H9 (cell line): Measurements from ENCODE around the gene CABLES1. TPM values are rescaled to one million over a fixed set of nuclear protein-coding genes. Genes with fewer than 3 reads are reported as not detected.

Experiments
- DNase-seq: peaks from one replicate; pipeline ENCODE4 v3.0.0-alpha.2; 2017
- H2AFZ ChIP-seq: one replicate; pipeline ENCODE4 v1.6.1; 2013; ENCODE audit warnings: mild to moderate bottlenecking, low read length, control low read depth, moderate library complexity
- H2AK5ac ChIP-seq: 2 replicates; pipeline ENCODE4 v1.6.1; 2013; ENCODE audit warnings: low read length, control low read depth, mixed read lengths; ENCODE audit not compliant: insufficient read length
- H2BK120ac ChIP-seq: one replicate; pipeline ENCODE4 v1.6.1; 2013; ENCODE audit warnings: low read depth, mild to moderate bottlenecking, low read length, control low read depth, inconsistent platforms; ENCODE audit not compliant: poor library complexity, severe bottlenecking
- H2BK12ac ChIP-seq: 2 replicates; pipeline ENCODE4 v1.6.1; 2013; ENCODE audit warnings: low read length, control low read depth, mixed read lengths, low read depth; ENCODE audit not compliant: insufficient read length
- H2BK15ac ChIP-seq: 2 replicates; pipeline ENCODE4 v1.6.1; 2013; ENCODE audit warnings: low read depth, low read length, control low read depth
- H2BK20ac ChIP-seq: one replicate; pipeline ENCODE4 v1.6.1; 2013; ENCODE audit warnings: low read depth, mild to moderate bottlenecking, low read length, control low read depth, inconsistent platforms; ENCODE audit not compliant: poor library complexity, severe bottlenecking
- H2BK5ac ChIP-seq: 2 replicates; pipeline ENCODE4 v1.6.1; 2013; ENCODE audit warnings: low read length, control low read depth, mixed read lengths; ENCODE audit not compliant: insufficient read length
- H3K14ac ChIP-seq: 2 replicates; pipeline ENCODE4 v1.6.1; 2013; ENCODE audit warnings: low read length, control low read depth; ENCODE audit not compliant: insufficient read depth
- H3K18ac ChIP-seq: 2 replicates; pipeline ENCODE4 v1.6.1; 2013; ENCODE audit warnings: low read depth, mild to moderate bottlenecking, mixed read lengths, low read length, control low read depth; ENCODE audit not compliant: insufficient read length
- H3K23ac ChIP-seq: 2 replicates; pipeline ENCODE4 v1.6.1; 2013; ENCODE audit warnings: low read length, control low read depth, mixed read lengths, low read depth; ENCODE audit not compliant: insufficient read length
- H3K23me2 ChIP-seq: 2 replicates; pipeline ENCODE4 v1.6.1; 2013; ENCODE audit warnings: low read depth, mild to moderate bottlenecking, mixed read lengths, low read length, control low read depth; ENCODE audit not compliant: insufficient read length, poor library complexity, severe bottlenecking
- H3K27ac ChIP-seq: 2 replicates; pipeline ENCODE4 v1.5.1; 2013; ENCODE audit warnings: low read length, control low read depth, mixed read lengths, low read depth; ENCODE audit not compliant: insufficient read length
- H3K27me3 ChIP-seq: 2 replicates; pipeline ENCODE4 v1.6.1; 2013; ENCODE audit warnings: low read length, control low read depth, inconsistent platforms; ENCODE audit not compliant: insufficient read depth
- H3K4ac ChIP-seq: 2 replicates; pipeline ENCODE4 v1.6.1; 2013; ENCODE audit warnings: low read depth, mild to moderate bottlenecking, control low read depth, inconsistent platforms, low read length, moderate library complexity
- H3K4me1 ChIP-seq: 2 replicates; pipeline ENCODE4 v1.6.1; 2013; ENCODE audit warnings: low read length, control low read depth, inconsistent platforms; ENCODE audit not compliant: insufficient read depth
- H3K4me2 ChIP-seq: 2 replicates; pipeline ENCODE4 v1.6.1; 2013; ENCODE audit warnings: low read length, control low read depth, mixed read lengths; ENCODE audit not compliant: insufficient read length, insufficient read depth
- H3K56ac ChIP-seq: 2 replicates; pipeline ENCODE4 v1.6.1; 2013; ENCODE audit warnings: low read depth, mild to moderate bottlenecking, mixed read lengths, low read length, control low read depth; ENCODE audit not compliant: insufficient read length
- H3K79me1 ChIP-seq: 2 replicates; pipeline ENCODE4 v1.6.1; 2013; ENCODE audit warnings: low read depth, mild to moderate bottlenecking, moderate library complexity, low read length, control low read depth, inconsistent platforms; ENCODE audit not compliant: insufficient read depth, poor library complexity, severe bottlenecking
- H3K79me2 ChIP-seq: 2 replicates; pipeline ENCODE4 v1.6.1; 2013; ENCODE audit warnings: low read length, control low read depth, inconsistent platforms; ENCODE audit not compliant: insufficient read depth
- H3K9ac ChIP-seq: 2 replicates; pipeline ENCODE4 v1.6.1; 2013; ENCODE audit warnings: low read length, control low read depth, mixed read lengths; ENCODE audit not compliant: insufficient read length; ENCODE audit errors: extremely low read depth
- H3K9me3 ChIP-seq: one replicate; pipeline ENCODE4 v1.6.1; 2013; ENCODE audit warnings: low read depth, low read length, inconsistent platforms; ENCODE audit not compliant: control insufficient read depth
- H3T11ph ChIP-seq: one replicate; pipeline ENCODE4 v1.6.1; 2013; ENCODE audit warnings: mild to moderate bottlenecking, low read length, control low read depth, inconsistent platforms
- H4K20me1 ChIP-seq: one replicate; pipeline ENCODE4 v1.6.1; 2013; ENCODE audit not compliant: control insufficient read depth, insufficient read length, insufficient read depth
- H4K5ac ChIP-seq: 2 replicates; pipeline ENCODE4 v1.6.1; 2013; ENCODE audit warnings: low read depth, mild to moderate bottlenecking, mixed read lengths, low read length, control low read depth; ENCODE audit not compliant: insufficient read length
- H4K8ac ChIP-seq: replicated peaks from 2 replicates; pipeline ENCODE4 v1.6.1; 2013; ENCODE audit warnings: low read length, control low read depth, mixed read lengths, low read depth; ENCODE audit not compliant: insufficient read length
- H4K91ac ChIP-seq: 2 replicates; pipeline ENCODE4 v1.6.1; 2013; ENCODE audit warnings: low read depth, mild to moderate bottlenecking, moderate library complexity, mixed read lengths, low read length, control low read depth; ENCODE audit not compliant: insufficient read length
- H3K27ac Mint-ChIP-seq, 3 experiments: 2 replicates in 2 of 3; 3 replicates in 1 of 3; pipeline ENCODE4 v1.8.0; 2020 to 2021; ENCODE audit warnings: mixed read lengths in 3 of 3, mild to moderate bottlenecking in 1 of 3, moderate library complexity in 1 of 3
- H3K27me3 Mint-ChIP-seq: 2 replicates; pipeline ENCODE4 v1.8.0; 2021; ENCODE audit warnings: low read depth, mild to moderate bottlenecking, moderate library complexity, mixed read lengths
- H3K36me3 Mint-ChIP-seq, 3 experiments: 2 replicates in 2 of 3; 3 replicates in 1 of 3; pipeline ENCODE4 v1.8.0; 2020 to 2021; ENCODE audit warnings: low read depth in 3 of 3, mixed read lengths in 3 of 3; ENCODE audit not compliant: insufficient read depth in 1 of 3
- H3K4me1 Mint-ChIP-seq, 2 experiments: 2 replicates each; pipeline ENCODE4 v1.8.0; 2020; ENCODE audit warnings: mixed read lengths in 2 of 2
- H3K4me3 Mint-ChIP-seq, 2 experiments: 2 replicates in 1 of 2; 3 replicates in 1 of 2; pipeline ENCODE4 v1.8.0; 2020 to 2021; ENCODE audit warnings: mild to moderate bottlenecking in 2 of 2, mixed read lengths in 2 of 2, moderate library complexity in 1 of 2
- H3K9me3 Mint-ChIP-seq, 2 experiments: 2 replicates in 1 of 2; 3 replicates in 1 of 2; pipeline ENCODE4 v1.8.0; 2020; ENCODE audit warnings: mild to moderate bottlenecking in 2 of 2, mixed read lengths in 2 of 2, moderate library complexity in 1 of 2
- CTCF ChIP-seq: fragments of 200-600 bp; sonication (generic); conservative IDR thresholded peaks from 3 replicates; pipeline ENCODE4 v1.8.0; 2021; ENCODE audit warnings: antibody characterized with exemption, mild to moderate bottlenecking
- WGBS: extraction: QIAGEN DNeasy Blood & Tissue Kit; methylation state at CpG from one replicate; pipeline ENCODE4 v1.1.7; 2013; ENCODE audit warnings: missing lambda C conversion rate, low lambda C conversion rate, mixed read lengths; ENCODE audit not compliant: insufficient read length; ENCODE audit errors: extremely low coverage; 5-methylcytosine and 5-hydroxymethylcytosine counted together
- total RNA-seq: library from RNA; stranded (reverse); gene quantifications from 2 replicates; pipeline ENCODE4 v1.2.1, GENCODE V29; 2021

Gene CABLES1
- total RNA-seq, 1 experiment from 2014 or later, result 27.1 TPM

- Histone ChIP-seq H3K4me1 (peaks cover 6% of the 10 kb centered on the region; the same call in 1 of the 2 replicates), H3K9me3 (no peaks in the 10 kb centered on the region), H2BK15ac (no peak overlapping the region), H3K23me2 (no peaks in the 10 kb centered on the region), H3K23ac (no peak overlapping the region), H4K5ac (no peak overlapping the region), H3K27ac (peak overlapping the region; percentile 96), H3K4me2 (peak overlapping the region; percentile 10), H2BK120ac (no peak overlapping the region), H3K4ac (no peak overlapping the region; the same call in 1 of the 2 replicates), H4K91ac (no peak overlapping the region), H3T11ph (no peak overlapping the region), H2AK5ac (no peak overlapping the region), H2BK5ac (no peak overlapping the region), H2AFZ (no peak overlapping the region), H4K8ac (no peak overlapping the region), H3K56ac (no peak overlapping the region), H3K9ac (no peak overlapping the region), H2BK20ac (peak overlapping the region; percentile 85), H3K18ac (peak overlapping the region; percentile 68), H3K14ac (no peak overlapping the region; the same call in 1 of the 2 replicates), H3K27me3 (no peaks in the 10 kb centered on the region), H3K79me1 (no peaks in the 10 kb centered on the region), H2BK12ac (no peak overlapping the region), H3K79me2 (no peaks in the 10 kb centered on the region), H4K20me1 (no peaks in the 10 kb centered on the region)
- no peaks in the 10 kb centered on the region for H3K27me3 Mint-ChIP-seq
- no peak for TF ChIP-seq CTCF
- H3K4me3 Mint-ChIP-seq, result peak overlapping the region in 1 of 2 experiments; percentile 26; a peak in 3 of 5 replicates
- DNase-seq, result peak; percentile 89
- H3K27ac Mint-ChIP-seq, result peak overlapping the region; percentile 97 to 100 (median 99)
- WGBS, result no CpG with 5 or more reads among the region's 2 CpGs
- peaks cover 0 to 5% of the 10 kb centered on the region in 2 experiments; a peak in 3 of 5 replicates for H3K9me3 Mint-ChIP-seq
- H3K36me3 Mint-ChIP-seq, result peaks cover 2 to 8% (median 6%) of the 10 kb centered on the region in 3 experiments; a peak in 4 of 7 replicates
- H3K4me1 Mint-ChIP-seq, result peaks cover 67 to 80% of the 10 kb centered on the region in 2 experiments
These were observed 148.7 kb downstream of the CABLES1 start for GRCh38 chr18:23283916-23284430.
